Coronary artery (tissue), 2 donors: ENCODE measurements around the gene SYT7.

ENCODE experiments used
- DNase-seq: peaks from one replicate; pipeline ENCODE4 v3.0.0-alpha.2; 2017; ENCODE audit warnings: low spot score
- H3K27ac ChIP-seq, 2 donors: fragments of 200-600 bp; sonication (generic); one replicate each; pipeline ENCODE4 v1.5.1; 2016 to 2019
- H3K4me3 ChIP-seq: fragments of 200-600 bp; sonication (generic); 2 replicates; pipeline ENCODE4 v1.5.1; 2016; ENCODE audit warnings: mild to moderate bottlenecking, moderate library complexity
- TF ChIP-seq, protein P1 (sequence below): fragments of 200-600 bp; sonication (generic); IDR thresholded peaks from one replicate; pipeline ENCODE4 v1.5.1; 2019; ENCODE audit warnings: antibody characterized with exemption

SYT7 gene

DNA sequence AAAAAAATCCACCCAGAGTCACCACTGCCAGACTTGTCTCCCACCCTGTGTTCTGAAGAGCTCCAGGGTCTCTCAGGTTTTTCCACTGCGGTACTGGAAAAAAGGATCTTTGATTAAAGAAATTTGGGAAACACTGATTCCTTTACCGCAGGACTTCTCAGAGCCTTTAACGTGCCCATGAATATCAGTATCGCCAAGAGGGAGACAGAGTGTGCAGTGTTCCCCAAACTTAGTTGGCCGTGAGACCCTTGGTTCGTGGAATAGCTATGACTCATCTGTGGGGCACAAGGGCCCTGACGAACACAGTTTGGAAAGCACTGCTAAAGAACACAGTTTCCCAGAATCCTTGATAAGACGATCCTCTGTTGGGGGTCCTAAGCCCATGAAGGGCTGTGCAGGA, 31.7 kb downstream of the SYT7 start:
- no peak overlapping the region for H3K4me3 ChIP-seq
- DNase-seq: no peak
- TF ChIP-seq, protein P1, sequence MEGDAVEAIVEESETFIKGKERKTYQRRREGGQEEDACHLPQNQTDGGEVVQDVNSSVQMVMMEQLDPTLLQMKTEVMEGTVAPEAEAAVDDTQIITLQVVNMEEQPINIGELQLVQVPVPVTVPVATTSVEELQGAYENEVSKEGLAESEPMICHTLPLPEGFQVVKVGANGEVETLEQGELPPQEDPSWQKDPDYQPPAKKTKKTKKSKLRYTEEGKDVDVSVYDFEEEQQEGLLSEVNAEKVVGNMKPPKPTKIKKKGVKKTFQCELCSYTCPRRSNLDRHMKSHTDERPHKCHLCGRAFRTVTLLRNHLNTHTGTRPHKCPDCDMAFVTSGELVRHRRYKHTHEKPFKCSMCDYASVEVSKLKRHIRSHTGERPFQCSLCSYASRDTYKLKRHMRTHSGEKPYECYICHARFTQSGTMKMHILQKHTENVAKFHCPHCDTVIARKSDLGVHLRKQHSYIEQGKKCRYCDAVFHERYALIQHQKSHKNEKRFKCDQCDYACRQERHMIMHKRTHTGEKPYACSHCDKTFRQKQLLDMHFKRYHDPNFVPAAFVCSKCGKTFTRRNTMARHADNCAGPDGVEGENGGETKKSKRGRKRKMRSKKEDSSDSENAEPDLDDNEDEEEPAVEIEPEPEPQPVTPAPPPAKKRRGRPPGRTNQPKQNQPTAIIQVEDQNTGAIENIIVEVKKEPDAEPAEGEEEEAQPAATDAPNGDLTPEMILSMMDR: no peak
- H3K27ac ChIP-seq: no peak overlapping the region

DNA sequence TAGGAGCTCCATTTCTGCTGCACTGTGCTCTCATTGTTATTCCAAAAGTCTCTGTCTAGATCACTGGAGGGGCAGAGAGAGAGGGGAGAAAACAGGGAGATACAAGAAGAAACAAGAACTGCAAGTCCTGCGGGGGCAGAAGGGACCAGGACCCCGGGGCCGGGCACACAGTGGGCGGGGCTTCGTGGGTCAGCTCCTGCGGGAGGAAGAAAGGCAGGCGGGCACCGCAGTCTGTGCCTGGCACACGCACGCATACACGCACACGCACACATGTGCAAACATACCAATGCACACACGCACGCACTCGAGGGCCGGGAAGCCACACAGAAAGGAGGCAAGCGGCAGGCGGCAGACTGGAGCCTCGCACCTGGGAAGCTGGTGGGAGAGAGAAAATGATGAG, 33.6 kb downstream of the SYT7 start:
- Histone ChIP-seq H3K27ac (no peak overlapping the region), H3K4me3 (no peak overlapping the region)
- TF ChIP-seq, protein P1: no peak
- no peak for DNase-seq

DNA sequence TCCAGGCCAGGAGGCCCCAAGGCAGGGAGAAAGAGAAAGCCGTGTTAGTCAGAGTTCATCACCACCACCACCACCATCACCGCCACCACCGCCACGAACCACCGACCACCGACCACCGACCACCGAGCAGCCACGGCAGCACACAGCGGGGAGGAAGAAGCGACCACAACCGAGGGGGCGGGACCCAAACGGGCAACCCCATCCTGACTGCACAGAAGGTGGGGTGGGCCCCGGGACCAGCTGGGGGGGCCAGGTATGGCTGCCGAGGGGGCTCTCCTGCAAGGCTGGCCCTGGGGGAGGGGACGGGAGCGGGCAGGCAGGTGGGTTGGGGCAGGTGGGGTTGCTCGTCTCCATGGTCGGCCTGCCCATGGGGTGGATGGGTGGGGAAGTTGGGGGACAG, 34.2 kb downstream of the SYT7 start:
- no peak for DNase-seq
- TF ChIP-seq, protein P1: no peak
- no peak overlapping the region for H3K27ac ChIP-seq
- H3K4me3 ChIP-seq: no peak overlapping the region

DNA sequence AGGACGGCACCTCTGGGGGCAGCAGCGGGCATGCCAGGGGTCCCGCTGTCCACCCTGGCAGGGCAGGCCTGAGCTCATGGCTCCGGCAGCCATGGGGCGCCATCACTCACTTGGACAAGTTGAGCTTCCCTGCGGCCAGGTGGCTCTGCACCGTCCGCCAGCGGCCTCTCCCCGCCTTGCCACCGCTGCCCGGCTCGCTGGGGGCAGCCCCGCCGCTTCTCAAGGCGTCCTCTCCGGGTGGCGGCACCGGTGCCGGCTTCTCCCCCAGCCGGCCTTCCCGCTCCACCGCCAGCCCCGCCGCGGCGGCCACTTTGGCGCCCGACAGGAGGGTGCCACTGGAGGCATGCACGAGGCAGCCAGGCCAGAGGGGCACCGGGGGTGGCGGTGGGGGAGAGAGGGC, 35.0 kb downstream of the SYT7 start:
- no peak for DNase-seq
- H3K27ac ChIP-seq: no peak overlapping the region
- no peak overlapping the region for H3K4me3 ChIP-seq
- TF ChIP-seq, protein P1: no peak

DNA sequence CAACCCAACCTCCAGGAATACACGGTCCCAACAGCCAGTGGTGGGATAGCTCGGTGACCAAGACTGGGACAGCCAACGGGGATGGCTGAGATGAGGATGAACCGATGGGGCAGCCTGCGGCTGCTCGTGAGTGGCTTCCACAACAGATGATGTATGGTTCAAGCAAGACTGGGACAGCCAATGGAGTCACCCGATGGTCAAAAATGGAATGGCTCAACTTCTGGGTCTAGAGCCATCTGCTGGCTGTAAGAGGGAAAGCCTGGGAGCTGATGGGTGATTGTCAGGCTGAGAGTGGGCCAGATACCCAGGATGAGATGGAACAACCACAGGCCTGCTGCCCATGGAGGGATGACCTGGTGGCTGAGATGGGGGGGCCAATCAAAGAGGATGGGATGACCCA, 35.5 kb downstream of the SYT7 start:
- TF ChIP-seq, protein P1: no peak
- Histone ChIP-seq H3K4me3 (no peak overlapping the region), H3K27ac (no peak overlapping the region)
- DNase-seq: no peak

DNA sequence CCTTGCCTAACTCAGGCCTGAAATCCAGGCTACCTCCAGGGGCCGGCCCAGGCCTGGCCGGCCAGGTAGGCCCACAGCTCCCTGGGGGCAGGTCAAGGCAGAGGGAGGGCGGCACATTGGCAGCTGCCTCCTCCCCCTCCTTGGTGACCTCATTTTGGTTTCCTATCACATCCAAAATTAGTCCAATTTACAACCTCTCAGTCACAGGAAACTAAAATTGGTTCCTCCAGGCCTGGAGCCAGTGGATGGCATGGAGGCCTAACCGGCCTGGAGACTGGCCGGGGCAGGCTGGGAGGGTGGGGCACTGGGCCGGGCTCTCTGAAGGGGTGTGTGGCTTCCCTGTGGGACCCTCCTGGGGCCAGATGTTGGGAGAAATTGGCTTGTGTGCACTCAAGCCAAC, 36.4 kb downstream of the SYT7 start:
- no peak overlapping the region for H3K4me3 ChIP-seq
- no peak overlapping the region for H3K27ac ChIP-seq
- TF ChIP-seq, protein P1: no peak
- no peak for DNase-seq

DNA sequence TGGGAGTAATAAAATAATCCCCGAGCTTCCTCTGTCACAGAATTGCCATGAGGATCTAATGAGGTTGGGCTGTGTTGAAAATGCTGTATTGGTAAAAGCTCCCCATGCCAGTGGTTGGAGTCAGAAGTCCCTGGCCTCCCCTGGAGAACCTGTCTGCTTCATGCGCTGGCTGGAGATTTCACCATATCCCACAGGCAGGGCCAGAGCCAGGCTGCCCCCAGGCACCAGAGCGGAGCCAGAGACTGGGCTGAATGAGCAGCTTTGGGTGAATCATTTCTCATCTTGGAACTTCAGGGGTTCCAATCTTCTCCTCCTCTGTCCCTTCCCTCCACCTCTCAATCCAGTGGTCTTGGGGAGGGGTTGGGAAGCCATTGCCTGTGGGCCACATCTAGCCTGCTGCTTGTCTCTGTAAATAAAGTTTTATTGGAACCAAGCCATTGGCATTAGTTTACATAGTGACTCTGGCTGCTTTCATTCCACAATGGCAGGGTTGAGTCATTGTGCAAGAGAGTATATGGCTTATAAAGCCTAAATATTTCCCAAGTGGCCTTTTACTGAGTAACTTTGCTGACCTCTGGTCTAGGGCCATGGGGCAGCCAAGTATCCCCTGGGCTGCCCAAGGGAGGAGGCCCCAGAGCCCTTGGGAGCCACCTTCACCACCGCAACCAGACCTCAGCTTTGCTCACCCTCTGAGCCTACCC, 37.1 kb downstream of the SYT7 start:
- TF ChIP-seq, protein P1: no peak
- Histone ChIP-seq H3K4me3 (no peak overlapping the region), H3K27ac (no peak overlapping the region)
- no peak for DNase-seq
